Upper lobe of right lung (tissue), 1 donor: ENCODE measurements around the gene AGBL1. TPM values are rescaled to one million over a fixed set of nuclear protein-coding genes. Genes with fewer than 3 reads are reported as not detected.

Experiments
- ATAC-seq: fragments of 200-7000 bp; cut with Tn5 transposase; one replicate; pipeline ENCODE4 v1.9.1; 2020; ENCODE audit warnings: mild to moderate bottlenecking, moderate library complexity
- DNase-seq: peaks from one replicate; pipeline ENCODE4 v3.0.0-alpha.2; 2020
- H3K27ac ChIP-seq: fragments of 200-600 bp; one replicate; pipeline ENCODE4 v1.8.0; 2022
- H3K27me3 ChIP-seq: fragments of 200-600 bp; one replicate; pipeline ENCODE4 v1.8.0; 2022; ENCODE audit warnings: mild to moderate bottlenecking
- H3K36me3 ChIP-seq: fragments of 200-600 bp; one replicate; pipeline ENCODE4 v1.8.0; 2022
- H3K4me1 ChIP-seq: fragments of 200-600 bp; one replicate; pipeline ENCODE4 v1.8.0; 2022
- H3K4me3 ChIP-seq: fragments of 200-600 bp; one replicate; pipeline ENCODE4 v1.8.0; 2022; ENCODE audit warnings: mild to moderate bottlenecking
- H3K9me3 ChIP-seq: fragments of 200-600 bp; one replicate; pipeline ENCODE4 v1.8.0; 2022
- CTCF ChIP-seq: fragments of 200-600 bp; IDR thresholded peaks from one replicate; pipeline ENCODE4 v1.8.0; 2022; ENCODE audit warnings: antibody characterized with exemption
- intact Hi-C: fragments of 100-400 bp; cut with DNase I; formaldehyde crosslinking; loops from one replicate; pipeline ENCODE4 v1.11.0; 2022
- total RNA-seq: library from RNA; stranded (reverse); fragmentation: NEBNext Ultra II Directional; extraction: Animal tissue kit (Norgen Biotek cat#: 25700); gene quantifications from one replicate; pipeline ENCODE4 v1.2.1, GENCODE V29; 2021
- donor health status: DM: no; HTN: yes; CAD: no; lungs with severe emphysema.

Gene AGBL1
- total RNA-seq, 1 donor from 2014 or later = 6.5 TPM

GRCh38 chr15:86159468-86159867 is 79.8 kb downstream of the AGBL1 start:
- DNase-seq (no peak), ATAC-seq (no peak)
- intact Hi-C loops = no loop called here
- no peaks in the 10 kb centered on the region for H3K9me3 ChIP-seq
- TF ChIP-seq CTCF = no peak
- H3K27ac ChIP-seq = no peak overlapping the region
- no peak overlapping the region for H3K4me3 ChIP-seq
- H3K4me1 ChIP-seq = no peaks in the 10 kb centered on the region
- no peaks in the 10 kb centered on the region for H3K36me3 ChIP-seq
- H3K27me3 ChIP-seq = no peaks in the 10 kb centered on the region

GRCh38 chr15:86161250-86161649 is 81.6 kb downstream of the AGBL1 start:
- intact Hi-C loops = no loop called here
- ATAC-seq = no peak
- no peaks in the 10 kb centered on the region for H3K9me3 ChIP-seq
- no peaks in the 10 kb centered on the region for H3K4me1 ChIP-seq
- no peaks in the 10 kb centered on the region for H3K36me3 ChIP-seq
- no peaks in the 10 kb centered on the region for H3K27me3 ChIP-seq
- H3K4me3 ChIP-seq = no peak overlapping the region
- TF ChIP-seq CTCF = no peak
- no peak overlapping the region for H3K27ac ChIP-seq
- no peak for DNase-seq

GRCh38 chr15:86162172-86162591 is 82.5 kb downstream of the AGBL1 start:
- no peaks in the 10 kb centered on the region for H3K4me1 ChIP-seq
- no peaks in the 10 kb centered on the region for H3K36me3 ChIP-seq
- no peaks in the 10 kb centered on the region for H3K27me3 ChIP-seq
- H3K27ac ChIP-seq = no peak overlapping the region
- no peaks in the 10 kb centered on the region for H3K9me3 ChIP-seq
- no peak for DNase-seq
- intact Hi-C loops = no loop called here
- no peak for TF ChIP-seq CTCF
- H3K4me3 ChIP-seq = no peak overlapping the region
- ATAC-seq = no peak

- H3K27me3 ChIP-seq = no peaks in the 10 kb centered on the region
- H3K4me1 ChIP-seq = no peaks in the 10 kb centered on the region
- H3K9me3 ChIP-seq = no peaks in the 10 kb centered on the region
- DNase-seq (no peak), ATAC-seq (no peak)
- H3K4me3 ChIP-seq = no peak overlapping the region
- TF ChIP-seq CTCF = no peak
- no peak overlapping the region for H3K27ac ChIP-seq
- intact Hi-C loops = no loop called here
- H3K36me3 ChIP-seq = no peaks in the 10 kb centered on the region
Measured at GRCh38 chr15:86162641-86163040, 83.0 kb downstream of the AGBL1 start.

- H3K36me3 ChIP-seq = no peaks in the 10 kb centered on the region
- TF ChIP-seq CTCF = no peak
- intact Hi-C loops = no loop called here
- H3K9me3 ChIP-seq = no peaks in the 10 kb centered on the region
- no peaks in the 10 kb centered on the region for H3K4me1 ChIP-seq
- DNase-seq (no peak), ATAC-seq (no peak)
- no peaks in the 10 kb centered on the region for H3K27me3 ChIP-seq
- H3K4me3 ChIP-seq = no peak overlapping the region
- H3K27ac ChIP-seq = no peak overlapping the region
Measured at GRCh38 chr15:86163816-86164215, 84.1 kb downstream of the AGBL1 start.

- TF ChIP-seq CTCF = no peak
- Histone ChIP-seq H3K4me3 (no peak overlapping the region), H3K27ac (no peak overlapping the region), H3K27me3 (no peaks in the 10 kb centered on the region), H3K36me3 (no peaks in the 10 kb centered on the region), H3K4me1 (no peaks in the 10 kb centered on the region), H3K9me3 (no peaks in the 10 kb centered on the region)
- ATAC-seq (no peak), DNase-seq (no peak)
- intact Hi-C loops = no loop called here
Measured at GRCh38 chr15:86164232-86164898, 84.7 kb downstream of the AGBL1 start.
